ENCODE data around the gene DBNL.

DNA sequence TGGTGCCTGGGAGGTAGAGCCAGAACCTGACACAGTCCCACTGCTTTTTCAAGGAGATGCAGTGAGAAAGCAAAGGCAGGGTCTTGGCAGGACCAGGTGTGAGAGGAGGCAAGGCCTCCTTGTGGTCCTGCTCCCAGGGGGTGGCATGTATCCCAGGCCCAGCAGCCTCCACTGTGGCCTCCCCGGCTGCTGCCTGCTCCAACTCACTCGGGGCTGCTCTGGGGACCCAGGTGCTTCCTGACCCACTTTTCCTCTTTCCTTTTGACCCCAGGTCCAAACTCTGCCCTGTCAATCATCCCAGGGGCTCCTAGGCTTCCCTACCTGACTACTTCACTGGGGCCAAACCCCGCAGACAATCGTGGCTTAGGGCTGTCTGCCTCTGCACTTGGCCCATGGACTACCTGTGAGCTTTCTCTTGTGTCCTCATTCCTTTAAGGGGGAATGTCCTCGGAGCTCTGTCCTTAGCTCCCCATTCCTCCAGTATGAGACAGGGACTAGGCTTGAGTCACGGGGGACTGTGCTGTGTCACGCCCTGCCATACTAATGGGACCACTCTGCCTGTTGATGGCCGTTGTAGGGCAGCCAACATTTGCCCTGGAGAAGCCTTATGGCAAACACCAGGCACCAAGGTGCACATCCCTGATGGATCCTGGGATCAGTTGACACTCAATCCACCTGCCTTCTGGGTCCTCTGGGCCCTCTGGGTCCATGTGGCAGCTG is 58.5 kb downstream of the DBNL start:
- no peak for TF ChIP-seq POLR2A (IDR thresholded peaks at IDR 0.05; ENCODE audit: low read depth, low read length)
- TF ChIP-seq TAF1 (IDR thresholded peaks at IDR 0.05; ENCODE audit: borderline replicate concordance, low read depth, low read length), result no peak
- TF ChIP-seq POLR2AphosphoS5 (IDR thresholded peaks at IDR 0.05; ENCODE audit: low read depth, low read length), result no peak
